22Rv1 (cell line): ENCODE results near the gene GNLY.
"Not testable (repeated sequence)": the region's sequence is repeated elsewhere in the genome, so short reads cannot be mapped to it uniquely, and the experiment has no call there.

Experiments
- H3K27ac ChIP-seq: fragments of 450-650 bp; 2 replicates; pipeline ENCODE4 v1.5.1; 2017
- ZFX ChIP-seq: fragments of 450-650 bp; IDR thresholded peaks from 2 replicates; pipeline ENCODE4 v1.6.1; 2017; ENCODE audit warnings: antibody characterized with exemption, borderline replicate concordance
- TF ChIP-seq, protein P1 (sequence below): fragments of 450-650 bp; IDR thresholded peaks from 2 replicates; pipeline ENCODE4 v1.5.1; 2017; ENCODE audit warnings: mild to moderate bottlenecking

Gene GNLY

DNA sequence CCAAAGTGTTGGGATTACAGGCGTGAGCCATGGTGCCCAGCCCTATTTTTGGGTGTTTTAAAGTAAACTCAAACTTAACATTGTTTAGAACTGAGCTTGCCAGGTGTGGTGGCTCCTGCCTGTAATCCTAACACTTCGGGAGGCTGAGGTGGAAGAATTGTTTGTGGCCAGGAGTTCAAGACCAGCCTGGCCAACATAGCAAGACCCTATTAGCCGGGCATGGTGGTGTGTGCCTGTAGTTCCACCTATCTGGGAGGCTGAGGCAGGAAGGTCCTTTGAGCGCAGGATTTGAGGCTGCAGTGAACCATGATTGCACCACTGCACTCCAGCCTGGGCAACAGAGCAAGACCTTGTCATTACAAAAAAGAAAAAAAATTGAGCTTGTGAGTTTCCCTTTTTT is 43.7 kb upstream of the GNLY start:
- H3K27ac ChIP-seq: no peak overlapping the region
- TF ChIP-seq, protein P1, sequence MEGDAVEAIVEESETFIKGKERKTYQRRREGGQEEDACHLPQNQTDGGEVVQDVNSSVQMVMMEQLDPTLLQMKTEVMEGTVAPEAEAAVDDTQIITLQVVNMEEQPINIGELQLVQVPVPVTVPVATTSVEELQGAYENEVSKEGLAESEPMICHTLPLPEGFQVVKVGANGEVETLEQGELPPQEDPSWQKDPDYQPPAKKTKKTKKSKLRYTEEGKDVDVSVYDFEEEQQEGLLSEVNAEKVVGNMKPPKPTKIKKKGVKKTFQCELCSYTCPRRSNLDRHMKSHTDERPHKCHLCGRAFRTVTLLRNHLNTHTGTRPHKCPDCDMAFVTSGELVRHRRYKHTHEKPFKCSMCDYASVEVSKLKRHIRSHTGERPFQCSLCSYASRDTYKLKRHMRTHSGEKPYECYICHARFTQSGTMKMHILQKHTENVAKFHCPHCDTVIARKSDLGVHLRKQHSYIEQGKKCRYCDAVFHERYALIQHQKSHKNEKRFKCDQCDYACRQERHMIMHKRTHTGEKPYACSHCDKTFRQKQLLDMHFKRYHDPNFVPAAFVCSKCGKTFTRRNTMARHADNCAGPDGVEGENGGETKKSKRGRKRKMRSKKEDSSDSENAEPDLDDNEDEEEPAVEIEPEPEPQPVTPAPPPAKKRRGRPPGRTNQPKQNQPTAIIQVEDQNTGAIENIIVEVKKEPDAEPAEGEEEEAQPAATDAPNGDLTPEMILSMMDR: no peak
- TF ChIP-seq ZFX: no peak

DNA sequence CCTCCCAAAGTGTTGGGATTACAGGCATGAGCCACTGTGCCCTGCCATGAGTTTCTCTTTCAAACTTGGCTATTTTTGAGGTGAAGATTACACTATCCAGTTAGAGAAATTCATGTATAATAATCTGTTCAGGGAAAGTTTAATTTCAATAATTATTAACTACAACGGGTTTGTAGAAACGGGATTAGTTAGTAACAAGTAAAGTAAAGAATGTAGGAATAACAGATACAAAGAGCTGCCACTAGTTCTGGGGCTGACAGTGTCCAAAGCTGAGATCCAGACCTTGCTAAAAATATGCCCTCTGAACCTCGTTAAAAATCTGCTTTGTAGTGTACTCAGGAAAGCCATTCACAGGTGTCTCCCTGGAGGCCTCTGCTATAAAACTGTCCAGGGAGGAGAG is 43.1 kb upstream of the GNLY start:
- H3K27ac ChIP-seq: no peak overlapping the region
- TF ChIP-seq ZFX: no peak
- TF ChIP-seq, protein P1: no peak

DNA sequence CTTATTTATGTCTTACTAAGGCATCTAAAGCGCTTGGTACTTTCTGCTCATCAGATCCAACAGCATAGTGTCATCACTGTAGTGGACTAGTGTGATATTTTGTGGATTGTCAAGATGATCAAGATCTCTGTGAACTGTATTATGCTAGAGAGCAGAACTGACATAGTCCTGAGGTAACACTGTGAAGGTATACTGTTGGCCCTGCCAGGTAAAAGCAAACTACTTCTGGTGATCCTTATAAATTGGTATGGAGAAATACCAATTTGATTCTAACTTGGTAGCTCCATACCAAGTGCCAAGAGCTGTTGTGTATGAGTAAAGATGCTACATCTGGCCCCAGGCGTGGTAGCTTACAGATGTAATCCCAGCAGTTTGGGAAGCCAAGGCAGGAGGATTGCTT is 42.1 kb upstream of the GNLY start:
- H3K27ac ChIP-seq: no peak overlapping the region
- TF ChIP-seq ZFX: no peak
- TF ChIP-seq, protein P1: no peak

DNA sequence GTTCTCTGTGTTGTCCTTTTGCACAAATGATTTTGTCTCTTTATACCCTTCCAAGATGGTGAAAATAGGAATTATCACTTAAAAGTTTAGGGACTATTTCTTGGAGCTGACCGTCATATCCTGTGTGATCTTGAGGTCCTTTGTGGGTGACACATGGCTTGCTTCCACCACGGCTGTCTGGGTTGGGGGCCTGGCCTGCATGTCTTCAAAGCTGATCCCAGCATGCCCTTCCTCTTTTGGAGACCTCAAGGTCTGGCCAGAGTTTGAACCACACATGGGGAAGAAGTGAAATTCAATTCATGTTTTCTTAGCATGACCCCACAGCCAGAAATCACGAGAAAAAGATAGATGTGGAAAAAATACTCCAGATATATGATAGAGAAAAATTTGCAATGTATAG is 40.2 kb upstream of the GNLY start:
- no peak for TF ChIP-seq ZFX
- TF ChIP-seq, protein P1: no peak
- H3K27ac ChIP-seq: no peak overlapping the region

DNA sequence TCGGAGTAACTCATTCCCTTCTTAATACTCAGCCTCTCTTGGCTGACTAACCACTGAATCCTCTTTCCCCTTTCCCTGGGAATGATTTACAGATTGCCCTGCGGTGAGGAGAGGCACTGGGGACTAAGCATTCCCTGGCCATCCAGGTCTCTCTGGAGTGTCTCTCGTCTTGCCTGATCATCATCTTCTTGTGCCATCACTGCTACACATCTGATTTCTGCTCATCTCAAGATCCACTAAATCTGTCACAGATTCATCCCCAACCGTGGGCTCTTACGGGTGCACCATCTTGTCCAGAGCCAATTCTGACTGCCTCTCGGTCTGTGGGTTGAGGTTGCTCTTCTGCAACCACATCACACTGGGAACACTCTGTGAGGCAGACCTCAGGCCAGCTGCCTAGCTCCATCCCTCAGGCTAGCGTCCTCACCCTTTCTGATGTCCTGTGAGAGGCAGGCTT is 38.2 kb upstream of the GNLY start:
- no peak overlapping the region for H3K27ac ChIP-seq
- TF ChIP-seq, protein P1: no peak
- no peak for TF ChIP-seq ZFX

DNA sequence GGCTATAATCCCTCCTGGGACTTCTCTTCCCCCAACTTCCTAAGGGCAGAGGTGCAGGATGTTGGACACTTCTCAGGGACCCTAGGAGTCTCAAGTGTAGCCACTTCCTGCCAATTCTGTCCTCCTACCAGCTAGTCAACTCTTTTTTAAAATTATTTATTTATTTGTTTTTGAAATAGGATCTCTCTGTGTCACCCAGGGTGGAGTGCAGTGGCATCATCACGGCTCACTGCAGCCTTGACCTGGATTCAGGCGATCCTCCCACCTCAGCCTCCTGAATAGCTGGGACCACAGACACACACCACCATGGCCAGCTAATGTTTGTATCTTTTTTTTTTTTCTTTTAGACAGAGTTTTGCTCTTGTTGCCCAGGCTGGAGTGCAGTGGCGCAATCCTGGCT is 37.7 kb upstream of the GNLY start:
- no peak overlapping the region for H3K27ac ChIP-seq

DNA sequence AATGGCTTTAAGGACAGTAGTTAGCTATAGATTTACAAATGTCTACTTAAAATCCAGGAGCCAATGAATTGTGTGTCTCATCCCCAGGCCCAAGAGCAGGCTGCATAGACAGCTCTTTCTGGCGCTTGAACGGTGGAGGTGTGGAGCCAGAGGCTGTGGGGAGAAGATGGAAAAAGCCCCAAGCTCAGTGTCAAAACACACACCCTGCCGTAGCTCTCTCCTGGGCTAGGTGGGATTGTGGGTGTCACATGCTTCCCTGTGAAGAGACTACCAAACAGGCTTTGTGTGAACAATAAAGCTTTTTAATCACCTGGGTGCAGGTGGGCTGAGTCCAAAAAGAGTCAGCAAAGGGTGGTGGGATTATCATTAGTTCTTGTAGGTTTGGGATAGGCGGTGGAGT is 36.8 kb upstream of the GNLY start:
- H3K27ac ChIP-seq: not testable (repeated sequence)

More for the DNA sequence above, 37.7 kb upstream of the GNLY start:
- no peak for TF ChIP-seq ZFX
- TF ChIP-seq, protein P1: no peak

DNA sequence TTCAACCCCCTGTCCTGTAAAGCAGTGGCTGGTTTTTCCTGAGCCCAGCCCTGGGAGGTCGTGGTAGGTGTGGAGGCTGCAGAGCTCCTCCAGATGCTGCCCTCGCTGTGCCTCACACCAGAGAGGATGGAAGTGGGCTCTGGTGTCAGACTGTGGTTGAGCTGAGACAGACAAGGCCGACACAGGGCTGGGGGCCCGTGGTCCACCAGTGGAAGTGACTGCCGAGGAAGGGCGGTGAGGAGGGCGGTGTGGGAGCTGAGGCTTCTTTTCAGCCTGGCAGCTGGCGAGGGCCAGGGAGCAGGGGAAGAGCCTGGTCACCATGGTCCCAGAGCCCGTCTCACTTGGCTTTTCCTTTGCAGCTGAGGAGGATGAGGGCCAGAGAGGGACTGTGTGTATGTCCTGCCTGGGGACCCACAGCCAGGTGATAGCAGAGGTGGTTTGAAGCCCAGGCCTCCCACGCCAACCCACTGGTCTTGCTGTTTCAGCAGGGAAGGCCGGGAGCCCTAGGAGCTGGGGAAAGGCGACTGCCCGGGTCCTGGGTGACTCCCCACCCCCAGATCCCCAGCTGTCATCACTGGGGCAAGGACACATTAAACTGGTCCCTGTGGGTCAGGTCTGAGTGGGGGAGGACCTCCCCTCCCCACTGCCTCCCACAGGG is 34.7 kb upstream of the GNLY start:
- H3K27ac ChIP-seq: no peak overlapping the region
- no peak for TF ChIP-seq ZFX
- TF ChIP-seq, protein P1: no peak

DNA sequence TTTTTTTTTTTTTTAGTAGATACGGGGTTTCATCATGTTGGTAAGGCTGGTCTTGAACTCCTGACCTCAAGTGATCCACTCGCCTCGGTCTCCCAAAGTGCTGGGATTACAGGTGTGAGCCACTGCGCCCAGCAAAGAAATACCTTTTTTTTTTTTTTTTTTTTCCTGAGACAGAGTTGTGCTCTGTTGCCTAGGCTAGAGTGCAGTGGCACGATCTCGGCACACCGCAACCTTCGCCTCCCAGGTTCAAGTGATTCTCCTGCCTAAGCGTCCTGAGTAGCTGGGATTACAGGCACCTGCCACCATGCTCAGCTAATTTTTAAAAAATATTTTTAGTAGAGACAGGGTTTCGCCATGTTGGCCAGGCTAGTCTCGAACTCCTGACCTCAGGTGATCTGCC is 33.9 kb upstream of the GNLY start:
- H3K27ac ChIP-seq: not testable (repeated sequence)
